Adipose tissue (tissue), 3 donors: ENCODE measurements around the gene BECN2. TPM values are rescaled to one million over a fixed set of nuclear protein-coding genes. Genes with fewer than 3 reads are reported as not detected.

Experiments used
- H3K27ac ChIP-seq: one replicate; pipeline ENCODE4 v1.5.1; 2013; ENCODE audit warnings: low read depth, low read length
- WGBS, 3 donors: extraction: QIAGEN DNeasy Blood & Tissue Kit; methylation state at CpG; one replicate each; pipeline ENCODE4 v1.1.7; 2013; 5-methylcytosine and 5-hydroxymethylcytosine counted together
- polyA plus RNA-seq, 3 donors: library from polyadenylated mRNA; stranded (reverse); fragments of 200-250 nt; gene quantifications; one replicate each; pipeline ENCODE4 v1.2.3, GENCODE V29; 2013
- donor health status: healthy with polysubstance abuse.
- donor health status: Bipolar disorder and iron deficiency.
- donor health status: healthy.

BECN2 gene
- polyA plus RNA-seq, 3 donors = not detected

GRCh38 chr1:242006976-242007375 lies 49.4 kb downstream of the BECN2 start:
- no peak overlapping the region for H3K27ac ChIP-seq
- WGBS, 3 donors = 74 to 86% (median 81%) methylated on average over 3 of the region's 3 CpGs

Other genes starting within 250 kb of the BECN2 start
- gene EXO1, start 109.6 kb upstream of the BECN2 start, polyA plus RNA-seq = under 1 TPM; 0.06 to 0.11 (median 0.10) TPM
- 10 to 100 TPM in 1 of 3 donors, 1 to 10 TPM in 1, under 1 TPM in 1; 0.59 to 19.1 (median 5.7) TPM for gene MAP1LC3C, start 41.3 kb downstream of the BECN2 start, polyA plus RNA-seq